GM21786 (cell line): ENCODE measurements around the gene POLR2I.

Source experiments
- ATAC-seq: cut with Tn5 transposase; IDR thresholded peaks from one replicate; pipeline ENCODE4 v1.9.1; 2021; ENCODE audit not compliant: unreplicated experiment

Gene POLR2I

GRCh38 chr19:36114721-36115452 is at the start of gene POLR2I:
POLR2I (minus strand) TSS chr19:36114875; CDS start chr19:36114856, 19 bp downstream.
- ATAC-seq, result peak; percentile 83

DNA sequence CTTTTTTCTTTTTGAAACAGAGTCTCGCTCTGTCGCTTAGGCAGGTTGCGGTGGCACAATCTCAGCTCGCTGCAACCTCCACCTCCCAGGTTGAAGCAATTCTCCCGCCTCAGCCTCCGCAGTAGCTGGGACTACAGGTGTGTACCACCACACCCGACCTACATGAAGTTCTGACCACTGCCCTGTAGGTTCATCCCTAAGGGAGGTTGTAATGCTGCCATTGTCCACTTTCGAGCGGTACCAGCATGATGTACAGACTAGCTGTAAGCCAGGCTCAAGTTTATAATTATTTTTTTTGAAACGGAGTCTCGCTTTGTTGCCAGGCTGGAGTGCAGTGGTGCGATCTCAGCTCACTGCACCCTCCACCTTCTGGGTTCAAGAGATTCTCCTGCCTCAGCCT is 49.1 kb upstream of the POLR2I start:
- ATAC-seq, result no peak

GRCh38 chr19:36160821-36161596 is 46.3 kb upstream of the POLR2I start:
- ATAC-seq, result no peak

DNA sequence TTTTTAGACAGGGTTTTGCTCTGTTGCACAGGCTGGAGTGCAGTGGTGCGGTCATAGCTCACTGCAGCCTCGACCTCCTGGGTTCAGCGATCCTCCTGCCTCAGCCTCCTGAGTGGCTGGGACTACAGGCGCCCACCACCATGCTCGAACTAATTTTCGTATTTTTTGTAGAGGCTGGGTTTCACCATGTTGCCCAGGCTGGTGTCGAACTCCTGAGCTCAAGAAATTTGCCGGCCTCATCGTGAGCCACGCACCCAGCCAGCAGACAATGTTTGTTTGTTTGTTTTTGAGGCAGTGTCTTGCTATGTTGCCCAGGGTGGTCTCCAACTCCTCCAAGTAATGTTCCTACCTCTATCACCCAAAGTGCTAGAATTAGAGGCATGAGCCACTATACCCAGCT is 38.5 kb upstream of the POLR2I start:
- no peak for ATAC-seq

DNA sequence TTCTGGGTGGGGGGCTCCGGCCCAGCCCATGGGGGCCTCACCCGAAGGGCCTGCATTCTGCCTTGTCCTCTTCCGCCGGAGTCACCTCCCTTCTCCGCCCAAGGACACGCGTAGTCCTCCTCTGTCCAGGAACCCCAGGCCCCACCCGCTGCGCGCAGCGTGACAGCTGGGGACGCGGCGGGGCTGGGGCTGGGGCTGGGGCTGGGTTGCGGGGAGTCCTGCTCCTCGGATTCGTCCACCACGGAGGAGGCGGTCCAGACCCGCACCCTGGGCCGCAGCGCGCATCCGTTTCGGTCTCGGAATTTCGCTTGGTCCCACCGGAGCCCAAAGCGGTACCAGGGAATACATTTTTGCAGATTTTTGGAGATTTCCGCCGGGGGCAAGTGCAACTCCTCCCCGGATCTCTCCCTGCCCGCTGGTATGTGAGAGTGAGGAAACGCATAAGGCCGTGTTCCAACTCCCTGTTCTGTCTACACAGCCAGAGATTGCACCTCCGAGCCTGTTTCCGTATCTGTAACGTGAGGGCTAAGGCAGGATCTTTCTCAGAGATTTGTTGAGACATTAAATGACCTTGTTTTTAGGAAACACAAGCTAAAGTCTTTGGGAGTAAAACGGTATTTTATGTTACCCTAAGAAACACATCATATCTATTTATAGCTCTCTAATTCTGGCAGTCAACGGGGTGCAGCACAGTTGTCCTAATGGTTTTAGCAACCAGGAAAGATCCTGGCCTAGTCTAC is 37.8 kb upstream of the POLR2I start, which contains the start of gene COX7A1:
TSS of gene COX7A1 (minus strand) at position 96 of the 740 bp plus-strand sequence. CDS start at position 56, 40 bp downstream.
- ATAC-seq, result no peak

GRCh38 chr19:36152019-36152351 is 37.3 kb upstream of the POLR2I start:
- no peak for ATAC-seq

GRCh38 chr19:36151144-36152018 is 36.7 kb upstream of the POLR2I start:
- ATAC-seq, result no peak

DNA sequence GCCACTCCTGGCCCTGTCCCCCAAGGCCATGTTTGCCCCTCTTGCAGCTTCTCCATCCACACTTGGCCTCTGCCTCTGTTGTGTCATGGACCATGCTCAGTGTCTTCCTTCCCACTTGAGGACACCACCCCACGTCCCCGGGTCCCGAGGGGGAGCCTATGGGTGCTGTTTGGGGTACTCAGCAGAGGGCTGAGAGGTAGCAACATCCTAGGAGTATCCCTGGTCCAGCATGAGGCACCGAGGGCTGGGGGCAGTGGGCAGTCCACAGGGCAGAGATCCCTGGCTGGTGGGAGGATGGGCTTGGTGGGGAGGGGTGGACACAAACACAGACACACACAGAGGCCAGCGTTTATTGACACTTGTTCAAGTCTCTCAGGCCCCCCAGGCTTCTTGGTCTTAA is 35.9 kb upstream of the POLR2I start:
- ATAC-seq, result no peak

DNA sequence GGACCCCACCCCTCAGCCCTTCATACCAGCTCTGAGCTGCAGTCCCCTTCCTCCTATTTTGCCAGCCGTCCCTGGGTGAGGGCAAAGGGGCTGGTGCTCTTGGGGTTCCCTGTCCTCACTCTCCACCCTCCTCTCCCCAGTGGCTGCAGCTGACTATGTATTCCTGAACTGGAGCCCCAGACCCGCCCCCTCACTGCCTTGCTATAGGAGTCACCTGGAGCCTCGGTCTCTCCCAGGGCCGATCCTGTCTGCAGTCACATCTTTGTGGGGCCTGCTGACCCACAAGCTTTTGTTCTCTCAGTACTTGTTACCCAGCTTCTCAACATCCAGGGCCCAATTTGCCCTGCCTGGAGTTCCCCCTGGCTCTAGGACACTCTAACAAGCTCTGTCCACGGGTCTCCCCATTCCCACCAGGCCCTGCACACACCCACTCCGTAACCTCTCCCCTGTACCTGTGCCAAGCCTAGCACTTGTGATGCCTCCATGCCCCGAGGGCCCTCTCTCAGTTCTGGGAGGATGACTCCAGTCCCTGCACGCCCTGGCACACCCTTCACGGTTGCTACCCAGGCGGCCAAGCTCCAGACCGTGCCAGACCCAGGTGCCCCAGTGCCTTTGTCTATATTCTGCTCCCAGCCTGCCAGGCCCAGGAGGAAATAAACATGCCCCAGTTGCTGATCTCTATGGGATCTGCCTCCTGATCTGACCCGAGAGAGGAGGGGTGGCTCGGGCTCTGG is 35.2 kb upstream of the POLR2I start:
- ATAC-seq, result no peak

DNA sequence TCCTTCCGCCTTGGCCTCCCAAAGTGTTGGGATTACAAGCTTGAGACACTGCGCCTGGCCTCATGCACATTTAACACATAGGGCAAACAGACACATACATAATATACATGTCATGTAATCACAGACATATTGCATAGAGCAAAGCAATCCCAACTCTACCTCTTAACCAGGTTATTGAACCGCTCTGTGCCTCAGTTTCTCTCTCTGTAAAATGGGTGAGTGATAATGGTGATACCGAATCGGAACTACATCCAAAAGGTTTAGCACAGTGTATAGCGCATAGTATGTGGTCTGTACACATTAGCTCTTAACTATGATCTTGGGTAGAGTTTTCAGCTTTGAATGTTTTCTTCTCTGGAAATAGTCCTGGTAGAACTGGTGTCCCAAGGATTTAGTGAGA is 29.9 kb upstream of the POLR2I start:
- no peak for ATAC-seq

DNA sequence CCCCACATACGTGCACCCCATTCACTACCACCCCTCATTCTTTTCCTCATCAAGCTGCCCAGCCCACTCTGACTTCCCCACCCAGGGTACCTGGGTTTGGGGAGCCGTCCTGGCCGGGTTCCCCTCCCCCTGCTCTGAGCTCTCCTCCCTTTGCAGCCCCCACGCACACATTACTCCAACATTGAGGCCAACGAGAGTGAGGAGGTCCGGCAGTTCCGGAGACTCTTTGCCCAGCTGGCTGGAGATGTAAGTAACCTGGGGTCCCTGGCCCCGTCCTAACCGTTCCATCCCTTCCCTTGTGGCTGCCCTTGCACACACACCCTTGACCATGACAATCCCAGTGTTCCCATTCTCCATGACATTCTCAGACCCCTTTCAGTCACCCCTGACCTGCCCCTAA is 27.8 kb upstream of the POLR2I start:
- ATAC-seq, result no peak

DNA sequence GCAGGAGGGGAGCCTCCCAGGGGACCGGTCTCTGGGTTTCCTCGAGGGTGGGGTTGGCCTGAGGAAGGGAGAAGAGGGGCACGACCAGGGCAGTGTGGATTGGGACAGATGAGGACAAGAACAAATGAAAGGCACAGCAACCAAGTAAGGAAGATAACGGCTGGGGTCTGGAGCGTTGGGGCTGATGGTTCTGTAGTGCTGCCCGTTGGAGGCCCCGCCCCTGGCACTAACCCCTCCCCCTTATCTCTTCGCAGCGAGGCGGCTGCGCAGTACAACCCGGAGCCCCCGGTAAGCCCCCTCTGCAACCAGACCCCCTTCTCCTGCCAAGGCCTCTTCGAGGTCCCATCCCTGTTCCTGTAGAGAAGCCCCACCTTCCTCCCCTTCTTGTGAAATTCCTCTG is 27.4 kb upstream of the POLR2I start:
- ATAC-seq, result no peak

DNA sequence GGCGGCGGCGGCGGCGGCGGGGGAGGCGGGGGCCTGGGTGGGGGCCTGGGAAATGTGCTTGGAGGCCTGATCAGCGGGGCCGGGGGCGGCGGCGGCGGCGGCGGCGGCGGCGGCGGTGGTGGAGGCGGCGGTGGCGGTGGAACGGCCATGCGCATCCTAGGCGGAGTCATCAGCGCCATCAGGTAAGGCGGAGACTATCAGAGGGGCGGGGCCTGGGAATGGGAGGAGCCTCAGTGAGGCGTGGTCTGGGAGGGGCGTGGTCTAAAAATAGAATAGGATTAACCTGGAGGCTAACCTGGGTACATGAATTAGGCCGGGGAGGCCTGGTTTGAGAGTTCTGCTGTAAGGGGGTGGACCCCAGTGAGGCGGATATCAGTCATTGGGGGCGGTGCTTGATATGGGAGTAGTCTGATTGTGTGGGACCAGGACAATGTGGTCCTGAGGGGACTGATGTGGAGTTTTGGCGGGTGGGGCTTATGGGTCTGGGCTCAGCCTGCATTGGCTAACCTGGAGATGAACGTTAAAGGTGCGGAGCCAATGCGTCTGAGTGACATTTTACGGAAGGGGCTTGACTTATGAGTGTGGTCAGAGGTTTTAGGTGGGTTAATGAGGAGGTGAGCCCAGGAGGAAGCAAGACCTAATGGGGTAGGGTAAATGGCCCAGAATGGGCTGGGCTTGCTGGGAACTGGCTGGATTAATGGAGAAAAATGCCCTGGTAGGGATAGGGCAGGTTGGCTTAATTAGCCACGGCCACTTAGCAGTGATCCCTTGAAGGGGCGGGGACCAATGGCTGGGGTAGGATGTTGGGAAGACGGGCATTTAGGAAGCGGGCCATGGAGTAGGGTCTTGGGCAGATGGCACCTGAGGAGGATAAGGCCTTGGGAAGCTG is 26.6 kb upstream of the POLR2I start:
- no peak for ATAC-seq

DNA sequence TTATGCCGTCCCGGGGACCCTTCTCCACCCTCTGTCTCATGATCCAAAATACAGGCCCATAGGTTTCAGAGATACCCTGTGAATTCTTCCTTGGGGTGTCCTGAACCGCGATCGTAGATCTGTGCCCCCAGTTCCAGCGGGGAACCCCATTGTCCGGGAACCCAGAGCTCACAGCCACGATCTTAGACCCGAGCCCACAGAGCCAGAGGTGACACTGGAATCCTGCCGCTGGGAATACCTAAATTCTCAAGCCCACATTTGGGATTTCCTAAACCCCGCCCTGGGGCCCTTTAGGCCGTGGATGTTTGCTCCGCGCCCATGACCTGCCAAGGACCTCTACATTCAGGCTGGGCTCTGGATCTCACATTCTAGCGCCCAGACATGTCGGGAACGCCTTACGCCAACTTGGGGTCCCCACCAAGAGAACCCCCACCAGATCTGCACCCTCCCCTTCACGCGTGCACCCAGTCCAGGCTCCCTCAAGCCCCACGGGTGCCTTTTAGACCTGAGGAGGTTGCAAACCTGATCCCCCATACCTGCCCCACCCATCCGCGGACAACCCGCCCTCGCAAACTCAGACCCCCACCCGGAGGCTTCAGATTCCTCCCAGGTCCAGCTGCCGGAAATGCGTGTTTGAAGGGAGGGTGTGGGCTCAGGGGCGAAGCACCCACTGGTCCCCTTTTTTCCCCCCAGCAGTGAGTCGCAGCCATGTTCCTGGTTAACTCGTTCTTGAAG is 25.8 kb upstream of the POLR2I start:
- ATAC-seq, result no peak

DNA sequence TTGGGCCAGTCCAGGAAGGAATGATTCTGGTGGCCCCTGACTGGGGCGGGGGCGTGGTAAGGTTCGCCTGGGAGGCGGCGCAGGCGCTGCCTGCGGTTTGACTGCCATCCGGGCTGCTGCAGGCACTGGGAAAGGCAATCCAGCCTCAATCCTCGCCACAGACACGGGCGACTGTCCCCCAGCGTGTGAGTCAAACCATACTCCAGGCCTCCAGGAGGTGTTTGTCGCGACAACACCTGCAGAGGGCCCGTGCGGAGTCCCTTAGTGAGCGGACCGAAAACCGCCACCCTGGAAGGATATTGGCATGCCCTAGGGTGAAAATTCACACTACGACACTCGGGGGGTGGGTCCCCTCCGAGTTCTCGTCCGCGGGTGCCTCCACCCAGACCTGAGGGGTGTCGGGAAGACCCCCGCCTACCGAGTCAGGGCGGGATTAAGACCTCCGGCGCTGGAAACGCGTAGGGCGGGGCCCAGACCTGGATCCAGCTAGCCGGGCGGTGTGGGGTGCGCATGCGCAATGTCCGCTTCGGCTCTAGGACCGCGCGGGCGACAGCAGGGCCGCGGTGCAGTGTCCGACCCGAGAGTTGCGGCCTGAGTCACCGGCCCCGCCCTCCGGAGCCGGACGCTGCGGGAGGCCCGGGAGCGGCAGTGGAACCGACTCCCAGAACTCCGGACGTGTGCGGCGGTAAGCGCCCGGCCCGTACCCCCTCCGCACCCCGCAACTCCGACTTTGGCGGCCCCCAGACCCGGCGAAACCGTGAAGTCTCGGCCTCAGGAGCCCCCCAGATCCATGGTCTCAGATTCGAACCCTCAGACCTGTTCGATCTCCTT is 25.0 kb upstream of the POLR2I start, which contains the start of gene CAPNS1:
TSS of gene CAPNS1 (plus strand) at position 594 of the 831 bp plus-strand sequence. CDS start 946 bp downstream, outside the sequence.
- peak; percentile 80 for ATAC-seq

GRCh38 chr19:36139120-36139472 is 24.4 kb upstream of the POLR2I start:
- ATAC-seq, result no peak

- no peak for ATAC-seq
Measured at GRCh38 chr19:36136964-36137686, 22.4 kb upstream of the POLR2I start.
